ENCODE results near the gene NXN.

DNA sequence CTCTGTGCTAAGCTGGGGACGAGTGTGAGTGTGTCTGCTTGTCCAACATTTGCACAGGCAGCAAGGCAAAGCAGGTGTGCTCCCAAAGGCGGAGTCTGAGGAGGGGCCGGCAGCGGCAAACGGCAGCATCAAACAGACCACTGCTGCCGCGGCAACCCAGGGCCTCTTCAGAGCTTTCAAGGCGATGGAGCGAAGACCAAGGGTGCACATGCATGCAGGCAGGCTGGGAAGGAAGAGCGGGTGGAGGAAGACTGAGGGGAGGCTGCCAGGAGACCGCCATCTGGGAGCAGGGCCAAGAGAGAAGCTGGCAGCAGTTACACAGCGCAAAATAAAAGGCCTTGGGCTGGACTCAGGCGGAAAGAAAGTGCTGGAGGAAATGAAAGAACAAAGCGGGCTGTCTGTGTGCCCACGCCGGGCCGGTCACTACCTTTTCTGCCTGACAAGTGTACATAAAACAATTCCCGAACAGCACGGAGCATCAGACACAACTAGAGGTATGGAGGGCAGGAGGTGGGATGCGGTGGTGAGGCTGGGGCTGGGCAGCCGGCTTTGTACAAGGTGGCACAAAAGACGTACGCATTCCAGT, 25.9 kb upstream of the NXN start:
- TF ChIP-seq, protein P1, sequence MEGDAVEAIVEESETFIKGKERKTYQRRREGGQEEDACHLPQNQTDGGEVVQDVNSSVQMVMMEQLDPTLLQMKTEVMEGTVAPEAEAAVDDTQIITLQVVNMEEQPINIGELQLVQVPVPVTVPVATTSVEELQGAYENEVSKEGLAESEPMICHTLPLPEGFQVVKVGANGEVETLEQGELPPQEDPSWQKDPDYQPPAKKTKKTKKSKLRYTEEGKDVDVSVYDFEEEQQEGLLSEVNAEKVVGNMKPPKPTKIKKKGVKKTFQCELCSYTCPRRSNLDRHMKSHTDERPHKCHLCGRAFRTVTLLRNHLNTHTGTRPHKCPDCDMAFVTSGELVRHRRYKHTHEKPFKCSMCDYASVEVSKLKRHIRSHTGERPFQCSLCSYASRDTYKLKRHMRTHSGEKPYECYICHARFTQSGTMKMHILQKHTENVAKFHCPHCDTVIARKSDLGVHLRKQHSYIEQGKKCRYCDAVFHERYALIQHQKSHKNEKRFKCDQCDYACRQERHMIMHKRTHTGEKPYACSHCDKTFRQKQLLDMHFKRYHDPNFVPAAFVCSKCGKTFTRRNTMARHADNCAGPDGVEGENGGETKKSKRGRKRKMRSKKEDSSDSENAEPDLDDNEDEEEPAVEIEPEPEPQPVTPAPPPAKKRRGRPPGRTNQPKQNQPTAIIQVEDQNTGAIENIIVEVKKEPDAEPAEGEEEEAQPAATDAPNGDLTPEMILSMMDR (IDR thresholded peaks at IDR 0.05): no peak
- TF ChIP-seq POLR2A (IDR thresholded peaks at IDR 0.05): no peak

All from Peyer's patch (tissue), 4 donors.